Neural cell (in vitro differentiated cells): ENCODE results near the gene BCAS4. TPM values are rescaled to one million over a fixed set of nuclear protein-coding genes. Genes with fewer than 3 reads are reported as not detected.

Experiments used
- H2AFZ ChIP-seq: fragments of 200-600, 300-800 bp; sonication (generic), shearing (Covaris generic); 2 replicates; pipeline ENCODE4 v1.6.0; 2014; ENCODE audit warnings: low read depth, mild to moderate bottlenecking, antibody characterized with exemption, low read length, moderate library complexity
- H3F3A ChIP-seq: fragments of 200-600 bp; shearing (Covaris generic); 2 replicates; pipeline ENCODE4 v1.6.1; 2016; ENCODE audit warnings: mild to moderate bottlenecking, moderate library complexity, mixed read lengths, antibody characterized with exemption, low read length; ENCODE audit not compliant: insufficient read depth, poor library complexity, severe bottlenecking
- H3K27ac ChIP-seq: fragments of 200-600, 300-800 bp; sonication (generic), shearing (Covaris generic); 2 replicates; pipeline ENCODE4 v1.5.1; 2014; ENCODE audit warnings: mild to moderate bottlenecking, low read length, moderate library complexity
- H3K27me3 ChIP-seq: fragments of 300-800, 200-600 bp; sonication (generic), shearing (Covaris generic); 2 replicates; pipeline ENCODE4 v1.6.0; 2014; ENCODE audit warnings: mild to moderate bottlenecking, low read depth, low read length, moderate library complexity; ENCODE audit not compliant: insufficient read depth
- H3K36me3 ChIP-seq: fragments of 300-800, 200-600 bp; sonication (generic), shearing (Covaris generic); 2 replicates; pipeline ENCODE4 v1.5.1; 2014; ENCODE audit warnings: mild to moderate bottlenecking, antibody characterized with exemption, low read length, moderate library complexity; ENCODE audit not compliant: insufficient read depth
- H3K4me2 ChIP-seq: fragments of 300-800, 200-600 bp; sonication (generic), shearing (Covaris generic); 2 replicates; pipeline ENCODE4 v1.6.0; 2014; ENCODE audit warnings: mild to moderate bottlenecking, low read length
- H3K4me3 ChIP-seq: fragments of 300-800, 200-600 bp; sonication (generic), shearing (Covaris generic); 2 replicates; pipeline ENCODE4 v1.5.1; 2014; ENCODE audit warnings: mild to moderate bottlenecking, low read length, moderate library complexity
- H3K79me2 ChIP-seq: fragments of 200-600 bp; shearing (Covaris generic); replicated peaks from 2 replicates; pipeline ENCODE4 v1.6.0; 2014; ENCODE audit warnings: mild to moderate bottlenecking, low read length, moderate library complexity; ENCODE audit not compliant: insufficient read depth
- H3K9ac ChIP-seq: fragments of 300-800, 200-600 bp; sonication (generic), shearing (Covaris generic); 2 replicates; pipeline ENCODE4 v1.6.1; 2016; ENCODE audit warnings: mild to moderate bottlenecking, low read length, mixed read lengths
- H3K9me2 ChIP-seq: fragments of 200-600 bp; shearing (Covaris generic); 2 replicates; pipeline ENCODE4 v1.6.1; 2016; ENCODE audit warnings: mild to moderate bottlenecking, low read length, mixed read lengths; ENCODE audit not compliant: insufficient read depth
- H3K9me3 ChIP-seq: fragments of 200-600, 300-800 bp; sonication (generic), shearing (Covaris generic); 2 replicates; pipeline ENCODE4 v1.6.1; 2016; ENCODE audit warnings: mild to moderate bottlenecking, mixed run types, low read length, moderate library complexity, mixed read lengths
- H4K20me1 ChIP-seq: fragments of 200-600 bp; shearing (Covaris generic); 2 replicates; pipeline ENCODE4 v1.6.1; 2016; ENCODE audit warnings: mild to moderate bottlenecking, mixed run types; ENCODE audit not compliant: insufficient read depth
- CTCF ChIP-seq: fragments of 450-650 bp; IDR thresholded peaks from 2 replicates; pipeline ENCODE4 v1.5.1; 2014; ENCODE audit warnings: antibody characterized with exemption, mild to moderate bottlenecking, moderate library complexity; ENCODE audit not compliant: poor library complexity, severe bottlenecking
- EP300 ChIP-seq: fragments of 450-650 bp; conservative IDR thresholded peaks from 2 replicates; pipeline ENCODE4 v1.6.1; 2014; ENCODE audit warnings: antibody characterized with exemption, mild to moderate bottlenecking, moderate library complexity; ENCODE audit not compliant: poor library complexity, severe bottlenecking
- EZH2 ChIP-seq: fragments of 200-600, 300-800 bp; shearing (Covaris generic), sonication (generic); IDR thresholded peaks from 2 replicates; pipeline ENCODE4 v1.6.1; 2014; ENCODE audit warnings: antibody characterized with exemption, low read length, borderline replicate concordance, mild to moderate bottlenecking; ENCODE audit not compliant: insufficient read depth, poor library complexity, severe bottlenecking
- MXI1 ChIP-seq: fragments of 450-650 bp; conservative IDR thresholded peaks from 2 replicates; pipeline ENCODE4 v1.6.1; 2014; ENCODE audit warnings: antibody characterized with exemption, mild to moderate bottlenecking; ENCODE audit not compliant: poor library complexity, severe bottlenecking
- POLR2AphosphoS5 ChIP-seq: IDR thresholded peaks from 2 replicates; pipeline ENCODE4 v1.6.1; 2012
- RAD21 ChIP-seq: fragments of 450-650 bp; conservative IDR thresholded peaks from 2 replicates; pipeline ENCODE4 v1.6.1; 2014; ENCODE audit warnings: antibody characterized with exemption, mild to moderate bottlenecking, moderate library complexity
- REST ChIP-seq: IDR thresholded peaks from 2 replicates; pipeline ENCODE4 v1.6.1; 2012; ENCODE audit warnings: borderline replicate concordance
- SMC3 ChIP-seq: fragments of 450-650 bp; conservative IDR thresholded peaks from 2 replicates; pipeline ENCODE4 v1.6.1; 2014; ENCODE audit warnings: antibody characterized with exemption, mild to moderate bottlenecking, moderate library complexity; ENCODE audit not compliant: poor library complexity
- TAF1 ChIP-seq: IDR thresholded peaks from 2 replicates; pipeline ENCODE4 v1.6.1; 2012; ENCODE audit warnings: low read depth
- polyA plus RNA-seq: library from polyadenylated mRNA; depleted of rRNA; stranded (reverse); fragments of >200 nt; gene quantifications from 2 replicates; pipeline ENCODE4 v1.2.3, GENCODE V29; 2014

The BCAS4 gene
- polyA plus RNA-seq, 1 donor from 2014 or later: 24.6 TPM

GRCh38 chr20:50898475-50898874 lies 103.6 kb downstream of the BCAS4 start:
- Histone ChIP-seq H3K4me3 (no peak overlapping the region), H2AFZ (no peak overlapping the region), H3F3A (no peaks in the 10 kb centered on the region), H3K36me3 (peaks cover 14% of the 10 kb centered on the region), H3K27me3 (no peaks in the 10 kb centered on the region), H4K20me1 (peaks cover 27% of the 10 kb centered on the region), H3K4me2 (no peak overlapping the region), H3K27ac (no peak overlapping the region), H3K9ac (no peak overlapping the region), H3K9me3 (no peaks in the 10 kb centered on the region), H3K79me2 (peaks cover 57% of the 10 kb centered on the region), H3K9me2 (no peaks in the 10 kb centered on the region)
- TF ChIP-seq EZH2 (no peak), RAD21 (no peak)

- no peak overlapping the region for H2AFZ ChIP-seq
- peaks cover 14% of the 10 kb centered on the region for H3K36me3 ChIP-seq
- H3F3A ChIP-seq: no peaks in the 10 kb centered on the region
- no peak overlapping the region for H3K9ac ChIP-seq
- no peak overlapping the region for H3K27ac ChIP-seq
- H3K9me3 ChIP-seq: no peaks in the 10 kb centered on the region
- H3K4me2 ChIP-seq: no peak overlapping the region
- peaks cover 73% of the 10 kb centered on the region for H3K79me2 ChIP-seq
- no peaks in the 10 kb centered on the region for H3K9me2 ChIP-seq
- no peaks in the 10 kb centered on the region for H3K27me3 ChIP-seq
- peaks cover 44% of the 10 kb centered on the region for H4K20me1 ChIP-seq
- TF ChIP-seq CTCF: no peak
- TF ChIP-seq MXI1: no peak
- no peak for TF ChIP-seq REST
- TF ChIP-seq EZH2: no peak
- TF ChIP-seq POLR2AphosphoS5: no peak
- no peak for TF ChIP-seq EP300
- no peak for TF ChIP-seq RAD21
- no peak for TF ChIP-seq TAF1
- TF ChIP-seq SMC3: no peak
- H3K4me3 ChIP-seq: no peak overlapping the region
Observed at GRCh38 chr20:50900261-50900660, 105.4 kb downstream of the BCAS4 start.

GRCh38 chr20:50901301-50901700 lies 106.4 kb downstream of the BCAS4 start:
- TF ChIP-seq TAF1 (no peak), POLR2AphosphoS5 (no peak), CTCF (no peak), REST (no peak), EP300 (no peak), EZH2 (no peak), MXI1 (no peak), SMC3 (no peak), RAD21 (no peak)
- H3F3A ChIP-seq: no peaks in the 10 kb centered on the region
- H4K20me1 ChIP-seq: peaks cover 47% of the 10 kb centered on the region
- H3K9me2 ChIP-seq: no peaks in the 10 kb centered on the region
- no peak overlapping the region for H3K27ac ChIP-seq
- no peak overlapping the region for H3K4me3 ChIP-seq
- peaks cover 82% of the 10 kb centered on the region for H3K79me2 ChIP-seq
- H3K4me2 ChIP-seq: no peak overlapping the region
- H3K27me3 ChIP-seq: no peaks in the 10 kb centered on the region
- H2AFZ ChIP-seq: no peak overlapping the region
- H3K36me3 ChIP-seq: peaks cover 14% of the 10 kb centered on the region
- no peak overlapping the region for H3K9ac ChIP-seq
- H3K9me3 ChIP-seq: no peaks in the 10 kb centered on the region
